Posterior vena cava (tissue), 2 donors: ENCODE data around the gene LRRC55. TPM values are rescaled to one million over a fixed set of nuclear protein-coding genes. Genes with fewer than 3 reads are reported as not detected.

Experiments
- DNase-seq: peaks from one replicate; pipeline ENCODE4 v3.0.0-alpha.2; 2020; ENCODE audit warnings: low spot score
- intact Hi-C, 2 donors: fragments of 100-400 bp; cut with DNase I; formaldehyde crosslinking; loops; one replicate each; pipeline versions ENCODE4 v1.14.1 to v1.14.2; 2022 to 2023
- total RNA-seq, 2 donors: library from RNA; stranded (reverse); fragmentation: NEBNext Ultra II Directional; extraction: Animal tissue kit (Norgen Biotek cat#: 25700); gene quantifications; one replicate each; pipeline ENCODE4 v1.2.1, GENCODE V29; 2021
- donor health status: DM: yes; HTN: yes; CAD: no.
- donor health status: DM: yes; HTN: yes; CAD: no.

The LRRC55 gene
- total RNA-seq, 2 donors from 2014 or later, result not detected

GRCh38 chr11:57228600-57228999 is 46.8 kb downstream of the LRRC55 start:
- no peak for DNase-seq
- intact Hi-C loops, result no loop called here

DNA sequence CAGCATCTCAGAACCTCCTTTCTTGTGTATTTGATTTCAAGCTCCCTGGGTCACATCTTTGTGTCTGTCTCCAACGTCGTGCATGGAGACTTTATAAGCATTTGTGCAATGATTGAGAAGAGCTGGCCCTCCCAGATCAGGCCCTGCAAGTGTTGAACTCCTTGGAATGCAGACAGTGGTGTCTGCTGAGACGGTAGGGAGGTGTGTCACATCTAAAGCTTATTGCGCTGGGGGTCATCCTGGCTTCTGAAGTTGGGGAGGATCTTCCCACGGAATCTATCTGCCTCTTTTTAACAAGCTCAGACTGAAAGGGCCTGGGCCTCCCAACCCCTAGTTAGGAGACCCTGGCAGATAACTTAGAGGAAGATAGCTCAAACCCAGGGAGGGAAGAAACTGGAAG is 48.6 kb downstream of the LRRC55 start:
- intact Hi-C loops, result no loop called here
- DNase-seq, result no peak

GRCh38 chr11:57230791-57231538 is 49.2 kb downstream of the LRRC55 start:
- no peak for DNase-seq
- intact Hi-C loops, result no loop called here

DNA sequence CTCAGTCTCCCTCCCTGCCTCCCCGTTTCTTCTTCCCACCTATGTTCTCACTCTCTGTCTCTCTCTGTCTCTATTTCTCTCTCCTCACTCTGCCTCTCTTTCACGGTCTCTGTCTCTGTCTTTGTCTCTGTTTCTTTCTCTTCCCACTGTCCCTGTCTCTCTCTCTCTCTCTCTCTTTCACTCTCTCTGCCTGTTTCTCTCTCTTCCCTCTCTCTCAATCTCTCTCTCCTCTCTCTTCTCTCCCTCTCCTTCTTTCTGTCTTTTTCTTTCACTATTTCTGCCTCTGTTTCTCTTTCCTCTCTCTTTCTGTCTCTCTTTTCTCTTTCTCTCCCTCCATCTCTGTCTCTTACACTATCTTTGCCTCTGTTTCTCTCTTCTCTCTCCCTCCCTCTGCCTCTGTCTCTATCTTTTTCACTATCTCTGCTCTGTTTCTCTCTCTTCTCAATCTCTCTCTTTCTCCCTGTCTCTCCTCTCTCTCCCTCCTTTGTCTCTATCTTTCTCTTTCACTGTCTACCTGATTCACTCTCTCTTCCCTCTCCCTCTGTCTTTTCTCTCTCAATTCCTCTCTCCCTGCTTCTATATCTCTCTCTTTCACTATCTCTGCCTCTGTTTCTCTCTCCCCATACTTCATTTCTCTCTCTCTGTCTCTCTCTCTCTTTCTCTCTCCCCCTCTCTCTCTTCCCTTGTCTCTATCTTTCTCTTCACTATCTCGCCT is 49.9 kb downstream of the LRRC55 start:
- no peak for DNase-seq
- intact Hi-C loops, result no loop called here

GRCh38 chr11:57233702-57234101 is 51.9 kb downstream of the LRRC55 start:
- no peak for DNase-seq
- intact Hi-C loops, result no loop called here

DNA sequence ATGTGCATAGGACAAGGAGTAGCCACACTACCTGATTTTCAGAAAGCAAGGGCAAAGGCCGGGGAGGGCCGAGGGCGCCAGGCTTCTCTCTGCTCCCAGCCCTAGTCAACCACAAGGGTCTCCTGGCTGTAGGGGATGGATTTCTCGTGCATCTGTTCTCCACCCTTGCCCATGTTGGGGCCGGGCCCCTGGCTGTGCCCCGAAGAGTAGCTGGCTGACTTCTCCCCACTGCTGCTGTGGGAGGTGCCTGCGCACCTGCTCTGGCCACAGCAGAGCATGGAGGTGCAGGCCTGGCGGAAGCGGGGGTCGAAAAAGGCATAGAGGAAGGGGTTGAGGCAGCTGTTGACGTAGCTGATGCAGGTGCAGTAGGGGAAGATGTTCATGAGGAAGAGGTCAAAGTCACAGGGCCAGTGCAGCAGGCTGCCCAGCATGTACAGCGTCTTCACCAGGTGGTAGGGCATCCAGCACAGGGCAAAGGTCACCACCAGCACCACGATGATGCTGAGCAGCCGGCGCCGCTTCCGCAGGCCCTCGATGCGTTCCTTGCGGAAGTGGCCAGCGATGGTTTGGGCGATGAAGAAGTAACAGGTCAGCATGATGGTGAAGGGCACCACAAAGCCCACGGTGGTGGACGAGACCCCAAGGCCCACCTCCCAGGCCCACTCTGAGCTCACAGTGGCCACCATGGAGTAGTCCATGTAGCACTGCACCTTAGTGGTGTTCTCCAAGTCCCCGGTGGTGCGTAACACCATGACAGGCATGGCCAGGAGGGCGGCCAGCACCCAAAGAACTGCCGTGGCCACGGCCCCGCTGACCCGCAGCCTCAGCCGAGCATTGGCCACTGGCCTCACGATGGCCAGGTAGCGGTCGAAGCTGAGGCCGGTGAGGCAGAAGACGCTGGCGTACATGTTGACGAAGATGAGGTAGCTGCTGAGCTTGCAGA is 54.3 kb downstream of the LRRC55 start:
- intact Hi-C loops, result no loop called here

GRCh38 chr11:57237204-57237681 is 55.5 kb downstream of the LRRC55 start, which contains the start of gene APLNR:
TSS of gene APLNR (minus strand) at chr11:57237250. CDS start at chr11:57237004, 246 bp downstream.
- intact Hi-C loops, result no loop called here
- no peak for DNase-seq

More for the DNA sequence above, 54.3 kb downstream of the LRRC55 start:
- DNase-seq, result no peak

GRCh38 chr11:57239348-57239747 is 57.6 kb downstream of the LRRC55 start:
- intact Hi-C loops, result no loop called here
- no peak for DNase-seq

DNA sequence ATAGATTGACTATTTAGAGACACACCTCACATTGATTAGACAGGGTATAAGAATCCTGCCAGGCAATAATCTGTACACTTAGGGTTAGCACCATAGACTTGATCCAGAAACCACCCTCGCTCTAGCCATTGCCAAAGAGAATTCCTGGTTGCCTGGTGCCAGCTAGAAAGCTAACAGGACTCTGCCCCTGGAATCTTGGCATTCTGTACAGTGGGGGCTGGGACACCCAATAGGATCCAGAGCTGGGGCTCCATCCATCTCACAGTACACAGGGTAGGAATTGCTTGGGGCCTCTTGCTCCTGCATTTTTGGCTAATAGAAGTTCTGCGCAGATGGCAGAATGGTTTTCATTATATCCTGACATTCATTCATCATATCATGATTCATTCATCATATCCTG is 58.3 kb downstream of the LRRC55 start:
- intact Hi-C loops, result loop anchor here in 1 of 2 donors (10.0 kb wide), 1 partner anchor 115 kb away; no protein-coding TSS in a partner anchor
- DNase-seq, result no peak

DNA sequence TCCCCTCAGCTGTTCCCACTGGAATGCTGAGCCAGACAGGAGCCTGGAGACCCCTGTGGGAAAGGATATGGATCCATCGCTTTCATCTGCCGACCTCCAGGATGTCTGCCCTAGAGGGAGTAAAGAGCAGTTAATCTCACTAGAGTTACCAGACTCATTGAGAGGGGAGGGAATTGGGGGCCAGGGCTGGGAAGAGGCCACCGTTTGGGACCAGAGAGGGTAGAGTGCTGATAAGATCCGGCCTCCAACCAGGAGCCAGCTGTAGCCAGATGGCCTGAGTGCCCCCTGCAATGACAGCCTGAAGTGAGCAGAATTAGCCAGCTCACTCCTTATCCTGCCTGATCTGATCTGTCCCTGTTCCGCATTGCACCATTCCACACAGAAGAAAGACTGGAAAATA is 59.0 kb downstream of the LRRC55 start:
- intact Hi-C loops, result loop anchor here in 1 of 2 donors (10.0 kb wide), 1 partner anchor 116 kb away; no protein-coding TSS in a partner anchor

More for the DNA sequence above, 59.0 kb downstream of the LRRC55 start:
- no peak for DNase-seq

Other genes with a start within 250 kb of the LRRC55 start
- not detected for gene OR5AK2, start 193.0 kb upstream of the LRRC55 start, total RNA-seq
- gene APLNR, start 55.3 kb downstream of the LRRC55 start, total RNA-seq, result 10 to 100 TPM; 14.6 to 20.8 TPM
- 100 to 1,000 TPM; 175 to 185 TPM for gene TNKS1BP1, start 143.0 kb downstream of the LRRC55 start, total RNA-seq
- 10 to 100 TPM; 41.6 to 54.4 TPM for gene SSRP1, start 153.9 kb downstream of the LRRC55 start, total RNA-seq
- gene P2RX3, start 156.4 kb downstream of the LRRC55 start, total RNA-seq, result not detected
- not detected for gene PRG3, start 199.2 kb downstream of the LRRC55 start, total RNA-seq
- under 1 TPM; 0.52 to 0.88 TPM for gene PRG2, start 208.7 kb downstream of the LRRC55 start, total RNA-seq
- 10 to 100 TPM; 72.6 to 84.7 TPM for gene SLC43A3, start 245.2 kb downstream of the LRRC55 start, total RNA-seq